Loucy (cell line): ENCODE measurements around the gene ARHGAP27.

Source experiments
- H2AFZ ChIP-seq: fragments of 200-600 bp; sonication (generic); 2 replicates; pipeline ENCODE4 v1.6.0; 2016; ENCODE audit warnings: antibody characterized with exemption, mild to moderate bottlenecking, low read length, moderate library complexity
- H3F3A ChIP-seq: fragments of 200-600 bp; 2 replicates; pipeline ENCODE4 v1.6.0; 2016; ENCODE audit warnings: antibody characterized with exemption, low read depth, mild to moderate bottlenecking
- H3K27me3 ChIP-seq: fragments of 200-600 bp; sonication (generic); 2 replicates; pipeline ENCODE4 v1.6.1; 2014; ENCODE audit warnings: low read length, mild to moderate bottlenecking; ENCODE audit not compliant: insufficient read depth, poor library complexity, severe bottlenecking
- H3K36me3 ChIP-seq: fragments of 200-600 bp; sonication (generic); 2 replicates; pipeline ENCODE4 v1.6.1; 2016; ENCODE audit warnings: low read length; ENCODE audit not compliant: insufficient read depth
- H3K4me1 ChIP-seq: fragments of 200-600 bp; sonication (generic); 2 replicates; pipeline ENCODE4 v1.5.1; 2014; ENCODE audit warnings: low read length, mild to moderate bottlenecking; ENCODE audit not compliant: insufficient read depth, poor library complexity, severe bottlenecking
- H3K4me2 ChIP-seq: fragments of 200-600 bp; sonication (generic); 2 replicates; pipeline ENCODE4 v1.6.0; 2014; ENCODE audit warnings: antibody characterized with exemption, low read length, low read depth, mild to moderate bottlenecking; ENCODE audit not compliant: poor library complexity, severe bottlenecking
- H3K4me3 ChIP-seq: fragments of 200-600 bp; sonication (generic); 2 replicates; pipeline ENCODE4 v1.5.1; 2014; ENCODE audit warnings: low read length, mild to moderate bottlenecking, mixed read lengths; ENCODE audit not compliant: poor library complexity, severe bottlenecking
- H3K79me2 ChIP-seq: fragments of 200-600 bp; sonication (generic); 2 replicates; pipeline ENCODE4 v1.6.1; 2014; ENCODE audit warnings: low read length; ENCODE audit not compliant: insufficient read depth
- H3K9ac ChIP-seq: fragments of 200-600 bp; sonication (generic); 2 replicates; pipeline ENCODE4 v1.6.0; 2014; ENCODE audit warnings: mild to moderate bottlenecking, low read depth, low read length, moderate library complexity; ENCODE audit not compliant: poor library complexity, severe bottlenecking
- H3K9me2 ChIP-seq: fragments of 200-600 bp; sonication (generic); replicated peaks from 2 replicates; pipeline ENCODE4 v1.6.1; 2016; ENCODE audit warnings: low read depth, low read length, mixed read lengths
- H3K9me3 ChIP-seq: fragments of 200-600 bp; sonication (generic); 2 replicates; pipeline ENCODE4 v1.6.1; 2014; ENCODE audit warnings: mild to moderate bottlenecking, antibody characterized with exemption, low read length, low read depth; ENCODE audit not compliant: insufficient read depth
- H4K20me1 ChIP-seq: fragments of 200-600 bp; sonication (generic); 2 replicates; pipeline ENCODE4 v1.6.0; 2014; ENCODE audit warnings: antibody characterized with exemption, low read length, mild to moderate bottlenecking; ENCODE audit not compliant: insufficient read depth, poor library complexity, severe bottlenecking
- EZH2phosphoT487 ChIP-seq: fragments of 200-600 bp; IDR thresholded peaks from 2 replicates; pipeline ENCODE4 v1.6.1; 2018; ENCODE audit warnings: antibody characterized with exemption, mild to moderate bottlenecking, moderate library complexity, borderline replicate concordance
- TF ChIP-seq, protein P1 (sequence below): fragments of 200-600 bp; sonication (generic); conservative IDR thresholded peaks from 2 replicates; pipeline ENCODE4 v1.5.1; 2014; ENCODE audit warnings: mild to moderate bottlenecking, antibody characterized with exemption, low read length

The ARHGAP27 gene

DNA sequence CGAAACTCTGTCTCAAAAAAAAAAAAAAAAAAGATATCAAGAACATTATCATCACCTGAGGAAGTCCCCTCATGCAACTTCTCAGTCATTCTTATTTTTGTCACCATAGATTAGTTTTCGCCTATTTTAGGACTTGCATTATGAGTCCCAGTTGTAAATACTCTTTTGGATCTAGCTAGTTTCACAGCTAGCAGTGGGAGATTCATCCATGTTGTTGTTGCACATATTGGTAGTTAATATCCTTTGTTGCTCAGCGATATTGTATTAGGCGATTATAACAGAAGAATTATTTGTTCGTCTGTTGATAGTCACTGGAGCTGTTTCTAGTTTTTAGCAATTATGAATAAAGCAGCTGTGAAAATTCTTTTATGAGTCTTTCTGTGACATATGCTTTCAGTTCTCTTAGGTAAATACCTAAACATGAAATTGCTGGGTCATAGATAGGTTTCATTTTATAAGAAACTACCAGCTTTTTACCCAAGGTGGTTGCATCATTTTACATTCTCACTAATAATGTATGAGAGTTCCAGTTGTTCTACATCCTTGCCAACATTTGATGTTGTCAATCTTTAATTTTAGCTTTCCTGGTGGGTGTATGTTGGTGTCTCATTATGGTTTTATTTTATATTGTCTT, 75.2 kb downstream of the ARHGAP27 start:
- no peak for TF ChIP-seq EZH2phosphoT487
- TF ChIP-seq, protein P1, sequence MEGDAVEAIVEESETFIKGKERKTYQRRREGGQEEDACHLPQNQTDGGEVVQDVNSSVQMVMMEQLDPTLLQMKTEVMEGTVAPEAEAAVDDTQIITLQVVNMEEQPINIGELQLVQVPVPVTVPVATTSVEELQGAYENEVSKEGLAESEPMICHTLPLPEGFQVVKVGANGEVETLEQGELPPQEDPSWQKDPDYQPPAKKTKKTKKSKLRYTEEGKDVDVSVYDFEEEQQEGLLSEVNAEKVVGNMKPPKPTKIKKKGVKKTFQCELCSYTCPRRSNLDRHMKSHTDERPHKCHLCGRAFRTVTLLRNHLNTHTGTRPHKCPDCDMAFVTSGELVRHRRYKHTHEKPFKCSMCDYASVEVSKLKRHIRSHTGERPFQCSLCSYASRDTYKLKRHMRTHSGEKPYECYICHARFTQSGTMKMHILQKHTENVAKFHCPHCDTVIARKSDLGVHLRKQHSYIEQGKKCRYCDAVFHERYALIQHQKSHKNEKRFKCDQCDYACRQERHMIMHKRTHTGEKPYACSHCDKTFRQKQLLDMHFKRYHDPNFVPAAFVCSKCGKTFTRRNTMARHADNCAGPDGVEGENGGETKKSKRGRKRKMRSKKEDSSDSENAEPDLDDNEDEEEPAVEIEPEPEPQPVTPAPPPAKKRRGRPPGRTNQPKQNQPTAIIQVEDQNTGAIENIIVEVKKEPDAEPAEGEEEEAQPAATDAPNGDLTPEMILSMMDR = no peak
- Histone ChIP-seq H3K27me3 (no peaks in the 10 kb centered on the region), H3K79me2 (no peaks in the 10 kb centered on the region), H3K4me2 (no peak overlapping the region), H3K4me1 (no peaks in the 10 kb centered on the region), H4K20me1 (no peaks in the 10 kb centered on the region), H3K9me2 (no peaks in the 10 kb centered on the region), H3K4me3 (no peak overlapping the region), H2AFZ (no peak overlapping the region), H3K9me3 (no peaks in the 10 kb centered on the region), H3K9ac (no peak overlapping the region), H3F3A (no peaks in the 10 kb centered on the region), H3K36me3 (no peaks in the 10 kb centered on the region)

DNA sequence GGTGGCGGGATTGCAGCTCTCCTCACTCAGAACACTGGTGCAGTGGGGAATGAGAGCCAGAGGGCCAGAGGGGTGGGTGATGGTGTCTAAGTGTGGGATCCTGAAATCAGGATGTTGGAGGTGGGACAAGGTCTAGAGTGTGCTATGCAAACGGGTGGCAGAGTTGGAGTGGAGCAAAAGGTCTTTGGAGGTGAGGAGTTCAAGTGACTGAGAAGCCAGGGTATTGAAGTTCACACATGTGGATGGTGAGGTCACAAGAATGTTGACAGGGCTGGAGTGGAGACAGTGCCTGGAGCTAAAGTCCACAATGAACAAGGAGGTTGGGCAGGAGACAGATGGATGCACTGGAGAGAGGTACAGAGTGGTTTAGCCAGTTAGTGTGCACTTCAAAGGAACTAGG, 77.6 kb downstream of the ARHGAP27 start:
- no peaks in the 10 kb centered on the region for H3K9me3 ChIP-seq
- H3K9ac ChIP-seq = no peak overlapping the region
- no peak overlapping the region for H3K4me3 ChIP-seq
- H3K36me3 ChIP-seq = no peaks in the 10 kb centered on the region
- no peaks in the 10 kb centered on the region for H3K9me2 ChIP-seq
- H3F3A ChIP-seq = no peaks in the 10 kb centered on the region
- H3K79me2 ChIP-seq = no peaks in the 10 kb centered on the region
- no peaks in the 10 kb centered on the region for H4K20me1 ChIP-seq
- H3K4me1 ChIP-seq = no peaks in the 10 kb centered on the region
- no peak overlapping the region for H2AFZ ChIP-seq
- no peaks in the 10 kb centered on the region for H3K27me3 ChIP-seq
- H3K4me2 ChIP-seq = no peak overlapping the region
- TF ChIP-seq, protein P1 = no peak
- no peak for TF ChIP-seq EZH2phosphoT487

DNA sequence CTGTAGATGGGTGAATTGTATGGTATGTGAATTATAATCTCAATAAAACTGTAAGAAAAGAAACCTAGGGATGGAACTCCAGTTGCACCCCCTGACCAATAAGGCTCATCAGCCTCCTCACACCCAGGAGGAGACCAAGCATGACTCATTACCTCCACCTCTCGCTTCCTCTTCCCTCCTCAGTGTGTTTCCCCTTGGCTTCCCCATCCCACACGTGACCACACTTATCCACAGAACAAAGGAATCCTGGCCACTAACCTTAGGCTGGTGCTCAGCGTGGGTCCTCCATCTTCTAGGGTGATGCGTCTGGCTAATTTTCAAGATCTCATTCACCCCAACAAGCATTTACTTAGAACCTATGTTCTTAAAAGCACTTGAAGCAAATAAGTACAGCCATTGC, 79.6 kb downstream of the ARHGAP27 start:
- no peaks in the 10 kb centered on the region for H4K20me1 ChIP-seq
- H3K36me3 ChIP-seq = no peaks in the 10 kb centered on the region
- H3K4me2 ChIP-seq = no peak overlapping the region
- no peak overlapping the region for H3K4me3 ChIP-seq
- no peaks in the 10 kb centered on the region for H3K4me1 ChIP-seq
- H2AFZ ChIP-seq = peak overlapping the region; percentile 58; the same call in 1 of the 2 replicates
- no peaks in the 10 kb centered on the region for H3K9me3 ChIP-seq
- H3K9ac ChIP-seq = no peak overlapping the region
- no peaks in the 10 kb centered on the region for H3K9me2 ChIP-seq
- H3F3A ChIP-seq = no peaks in the 10 kb centered on the region
- no peaks in the 10 kb centered on the region for H3K27me3 ChIP-seq
- H3K79me2 ChIP-seq = no peaks in the 10 kb centered on the region
- no peak for TF ChIP-seq EZH2phosphoT487
- TF ChIP-seq, protein P1 = no peak
